Omental fat pad (tissue), 4 donors: ENCODE data around the gene DPF1. TPM values are rescaled to one million over a fixed set of nuclear protein-coding genes. Genes with fewer than 3 reads are reported as not detected.

ENCODE experiments used
- ATAC-seq: fragments of 150-250 bp; one replicate; pipeline ENCODE4 v1.9.1; 2016; ENCODE audit warnings: mild to moderate bottlenecking, moderate library complexity; ENCODE audit not compliant: low FRiP score
- DNase-seq: peaks from one replicate; pipeline ENCODE4 v3.0.0-alpha.2; 2019; ENCODE audit warnings: low spot score
- CTCF ChIP-seq, 3 donors: fragments of 450-650 bp; IDR thresholded peaks; one replicate each; pipeline ENCODE4 v1.5.1; 2016 to 2017; ENCODE audit warnings: antibody characterized with exemption in 3 of 3, mild to moderate bottlenecking in 3 of 3, moderate library complexity in 2 of 3
- total RNA-seq, 4 donors: library from RNA; depleted of rRNA; stranded (reverse); fragments of >200 nt; gene quantifications; one replicate each; pipeline ENCODE4 v1.1.0, GENCODE V29; 2016

The DPF1 gene
- total RNA-seq, 4 donors from 2014 or later, result not detected

DNA sequence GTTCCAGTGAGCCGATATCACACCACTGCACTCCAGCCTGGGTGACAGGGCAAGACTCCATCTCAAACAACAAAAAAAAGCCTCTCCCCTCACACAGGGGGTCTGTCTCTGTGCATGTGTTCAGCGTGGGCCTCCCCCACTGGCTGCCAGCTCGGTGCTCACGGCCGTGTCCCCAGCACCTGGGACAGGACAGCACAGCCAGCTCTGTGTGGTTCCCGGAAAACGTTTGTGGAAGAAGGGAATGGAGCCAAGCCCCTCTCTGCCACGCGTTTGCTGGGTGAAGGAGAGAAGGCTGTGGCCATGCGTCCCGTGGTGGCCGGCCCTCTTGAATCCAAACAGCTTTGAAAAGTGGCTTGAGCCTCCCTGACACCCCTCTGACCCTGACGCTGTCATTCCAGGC, 32.3 kb downstream of the DPF1 start:
- no peak for ATAC-seq
- TF ChIP-seq CTCF (IDR thresholded peaks at IDR 0.05), result no peak
- no peak for DNase-seq

DNA sequence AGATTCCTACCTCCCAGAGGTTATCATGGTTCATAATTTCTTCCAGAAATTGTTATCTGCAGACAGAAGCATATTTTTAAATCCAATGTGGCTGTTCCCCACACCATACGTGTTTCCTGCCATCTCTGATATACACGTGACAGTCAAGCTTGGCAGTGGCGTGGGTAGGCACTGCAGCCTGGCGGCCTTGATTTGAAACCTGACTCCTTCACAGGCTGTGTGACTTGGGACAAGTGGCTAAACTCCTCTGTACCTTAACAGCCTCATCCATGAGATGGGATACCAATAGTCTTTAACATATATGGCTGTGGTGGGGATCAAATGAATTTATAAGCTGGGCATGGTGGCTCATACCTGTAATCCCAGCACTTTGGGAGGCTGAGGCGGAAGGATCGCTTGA, 33.2 kb downstream of the DPF1 start:
- no peak for ATAC-seq
- TF ChIP-seq CTCF (IDR thresholded peaks at IDR 0.05), result no peak
- DNase-seq, result no peak

DNA sequence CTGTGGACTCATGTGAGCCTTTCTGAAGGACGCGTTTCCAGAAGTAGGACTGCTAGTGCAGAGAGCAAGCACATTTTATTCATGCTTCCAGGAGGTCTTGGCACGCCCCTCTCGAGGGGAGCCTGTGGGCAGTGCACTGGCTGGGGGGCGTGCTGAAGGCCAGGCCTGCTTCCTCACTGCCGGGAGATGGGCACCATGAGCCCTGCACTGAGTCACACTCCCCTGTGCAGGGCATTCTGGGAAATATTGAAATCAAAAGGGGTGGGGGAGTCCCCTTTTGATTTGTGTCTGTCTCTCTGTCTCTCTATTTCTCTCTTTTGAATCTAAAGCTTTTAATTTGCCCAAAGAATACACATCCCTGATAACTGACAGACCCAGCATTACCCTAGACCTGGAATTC, 34.0 kb downstream of the DPF1 start:
- DNase-seq (no peak), ATAC-seq (no peak)
- TF ChIP-seq CTCF (IDR thresholded peaks at IDR 0.05), result no peak

- ATAC-seq (no peak), DNase-seq (no peak)
- TF ChIP-seq CTCF (IDR thresholded peaks at IDR 0.05), result no peak
Observed at GRCh38 chr19:38185562-38185961, 38.5 kb downstream of the DPF1 start.

GRCh38 chr19:38184815-38185214, 39.2 kb downstream of the DPF1 start:
- DNase-seq, result no peak
- TF ChIP-seq CTCF (IDR thresholded peaks at IDR 0.05), result no peak
- ATAC-seq, result no peak

DNA sequence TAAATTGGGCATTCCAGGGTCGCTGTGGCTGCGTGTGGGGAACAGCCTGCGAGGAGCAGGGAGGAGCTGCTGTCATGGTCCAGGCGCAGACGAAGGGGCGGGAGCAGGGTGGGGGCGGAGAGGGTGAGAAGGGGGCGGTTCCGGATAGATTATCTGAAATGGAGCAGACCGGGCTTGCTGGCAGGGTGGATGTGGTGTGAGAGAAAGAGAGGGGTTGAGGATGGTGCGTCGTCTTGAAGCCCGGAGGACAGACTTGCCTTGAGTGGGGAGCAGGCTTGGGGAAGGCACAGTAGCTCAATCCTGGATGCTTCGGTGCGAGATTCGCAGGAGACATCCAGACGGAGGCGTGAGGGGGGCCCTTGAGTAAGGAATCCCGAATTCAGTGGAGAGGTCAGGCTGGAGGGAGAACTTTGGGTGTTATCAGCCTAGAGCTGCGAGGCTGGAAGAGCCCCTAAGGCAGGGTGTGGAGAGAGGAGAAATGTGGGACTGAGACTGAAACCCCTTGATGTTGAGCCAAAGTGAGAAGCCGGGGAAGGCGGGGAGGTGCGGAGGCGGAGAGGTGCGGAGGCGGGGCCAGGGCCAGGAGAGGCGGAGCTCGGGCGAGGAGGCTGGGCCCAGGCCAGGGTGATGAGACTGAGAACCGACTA, 40.6 kb downstream of the DPF1 start:
- ATAC-seq (peak; percentile 62), DNase-seq (no peak)
- no peak for TF ChIP-seq CTCF (IDR thresholded peaks at IDR 0.05)

DNA sequence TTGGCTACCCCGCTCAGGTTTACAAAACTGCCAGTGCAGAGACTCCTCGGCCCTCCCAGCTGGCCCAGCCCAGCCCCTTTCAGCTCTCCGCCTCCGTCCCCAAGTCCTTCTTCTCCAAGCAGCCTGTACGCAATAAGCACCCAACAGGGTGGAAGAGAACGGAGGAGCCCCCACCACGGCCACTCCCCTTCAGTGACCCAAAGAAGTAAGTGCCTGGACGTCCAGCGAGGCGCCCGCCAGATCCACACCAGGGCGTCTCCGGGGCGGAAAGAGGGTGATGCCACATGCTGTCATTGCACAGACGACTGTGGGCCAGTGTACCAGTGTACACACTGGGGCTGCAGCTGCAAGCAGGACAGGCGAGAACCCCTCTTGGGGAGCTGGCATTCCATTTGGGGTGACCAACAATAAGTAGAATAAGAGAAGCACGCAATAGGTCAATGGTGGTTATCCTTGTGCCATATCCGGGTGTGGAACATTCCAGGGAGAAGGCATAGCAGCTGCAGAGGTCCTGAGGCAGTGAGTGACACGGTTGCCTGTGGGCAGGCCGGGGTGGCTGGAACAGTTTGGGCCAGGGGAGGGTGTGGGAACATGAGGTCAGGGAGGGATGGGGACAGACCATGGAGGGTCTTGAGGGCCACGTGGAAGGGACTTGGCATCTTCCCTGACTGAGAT, 41.3 kb downstream of the DPF1 start:
- DNase-seq (no peak), ATAC-seq (no peak)
- TF ChIP-seq CTCF (IDR thresholded peaks at IDR 0.05), result no peak
